ENCODE measurements around the gene MYOM1. TPM values are rescaled to one million over a fixed set of nuclear protein-coding genes. Genes with fewer than 3 reads are reported as not detected.

Gene MYOM1
- total and polyA plus RNA-seq, 2 donors (not counting 3 experiments of a cell fraction or from before 2014, with no cell fraction given), result 0.08 TPM; not detected in 1

DNA sequence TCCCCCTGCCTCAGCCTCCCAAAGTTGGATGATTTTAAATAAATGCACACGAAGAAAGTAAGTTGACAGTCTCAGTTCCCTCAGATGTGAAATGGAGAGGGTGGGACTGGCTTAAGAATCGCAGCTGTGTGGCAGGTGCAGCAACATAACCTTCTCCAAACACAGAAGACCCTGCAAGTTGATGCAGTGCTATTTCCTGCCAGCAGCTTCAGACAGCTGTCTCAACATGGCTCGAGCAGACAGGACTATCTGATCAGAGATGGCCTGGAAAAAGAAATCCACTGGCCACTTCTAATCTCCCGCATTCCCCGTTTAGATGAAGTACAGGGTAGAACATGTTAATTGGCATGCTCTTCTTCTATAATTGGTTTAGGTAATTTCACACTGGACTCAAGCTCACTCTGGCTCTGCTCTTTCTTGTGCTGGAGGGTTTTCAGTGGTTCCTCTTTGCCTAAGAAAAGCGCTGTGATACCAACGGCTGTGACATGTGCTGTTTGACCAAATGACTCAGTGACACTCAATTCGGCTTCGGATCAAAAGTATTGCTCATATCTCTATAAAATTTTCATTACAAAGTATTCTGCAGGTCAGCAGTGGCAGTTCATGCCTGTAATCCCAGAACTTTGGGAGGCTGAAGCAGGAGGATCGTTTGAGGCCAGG is 40.2 kb downstream of the MYOM1 start:
- Histone ChIP-seq H4K20me1 (replicated peaks; ENCODE audit: control insufficient read depth, extremely low read depth, insufficient read depth, low read length) (no peaks in the 10 kb centered on the region), H3K9me3 (replicated peaks; ENCODE audit: control insufficient read depth, insufficient read depth, low read length) (no peaks in the 10 kb centered on the region), H3K27me3 (ENCODE audit: control insufficient read depth in 2 of 2, insufficient read depth in 2 of 2, low read length in 2 of 2) (peaks cover 0 to 3% of the 10 kb centered on the region in 2 experiments), H2AFZ (ENCODE audit: low read depth, low read length) (no peak overlapping the region), H3K4me2 (ENCODE audit: insufficient read depth, low read length) (no peak overlapping the region), H3K36me3 (ENCODE audit: control insufficient read depth in 2 of 2, extremely low read depth in 1 of 2, insufficient read depth in 2 of 2, low read length in 2 of 2) (no peaks in the 10 kb centered on the region), H3K4me3 (replicated peaks in 1 of 3; ENCODE audit: insufficient read depth in 1 of 3, low read depth in 1 of 3, low read length in 3 of 3) (no peak overlapping the region), H3K4me1 (ENCODE audit: control insufficient read depth, extremely low read depth, insufficient read depth, low read length) (no peaks in the 10 kb centered on the region), H3K79me2 (ENCODE audit: control insufficient read depth, insufficient read depth, low read length) (no peaks in the 10 kb centered on the region), H3K9me1 (replicated peaks; ENCODE audit: control insufficient read depth, extremely low read depth, insufficient read depth, low read length) (no peaks in the 10 kb centered on the region), H3K9ac (replicated peaks; ENCODE audit: extremely low read depth, insufficient read depth, low read length) (no peak overlapping the region), H3K27ac (ENCODE audit: insufficient read depth, low read depth, low read length) (no peak overlapping the region)
- FAIRE-seq, result no peak
- POLR2A ChIA-PET, result no interaction called here
- BruUV-seq (replicated peaks), result no TSS peak
- no peak for DNase-seq (ENCODE audit: low read depth, low spot score)
- intact Hi-C loops (cut with micrococcal nuclease), result no loop called here
- dilution Hi-C loops (cut with MboI; ENCODE audit: extremely low pct_ligation_motif_present, low sequenced_read_pairs), result no loop called here
- CTCF ChIA-PET, result interaction anchor here (0.8 to 1.5 kb wide), 4 partner anchors 22 to 116 kb away, joined by 3 to 4 read pairs (median 3); no protein-coding TSS in a partner anchor
- no peak for TF ChIP-seq EZH2 (IDR thresholded peaks at IDR 0.05; ENCODE audit: borderline replicate concordance, low read depth, low read length, severe bottlenecking)

DNA sequence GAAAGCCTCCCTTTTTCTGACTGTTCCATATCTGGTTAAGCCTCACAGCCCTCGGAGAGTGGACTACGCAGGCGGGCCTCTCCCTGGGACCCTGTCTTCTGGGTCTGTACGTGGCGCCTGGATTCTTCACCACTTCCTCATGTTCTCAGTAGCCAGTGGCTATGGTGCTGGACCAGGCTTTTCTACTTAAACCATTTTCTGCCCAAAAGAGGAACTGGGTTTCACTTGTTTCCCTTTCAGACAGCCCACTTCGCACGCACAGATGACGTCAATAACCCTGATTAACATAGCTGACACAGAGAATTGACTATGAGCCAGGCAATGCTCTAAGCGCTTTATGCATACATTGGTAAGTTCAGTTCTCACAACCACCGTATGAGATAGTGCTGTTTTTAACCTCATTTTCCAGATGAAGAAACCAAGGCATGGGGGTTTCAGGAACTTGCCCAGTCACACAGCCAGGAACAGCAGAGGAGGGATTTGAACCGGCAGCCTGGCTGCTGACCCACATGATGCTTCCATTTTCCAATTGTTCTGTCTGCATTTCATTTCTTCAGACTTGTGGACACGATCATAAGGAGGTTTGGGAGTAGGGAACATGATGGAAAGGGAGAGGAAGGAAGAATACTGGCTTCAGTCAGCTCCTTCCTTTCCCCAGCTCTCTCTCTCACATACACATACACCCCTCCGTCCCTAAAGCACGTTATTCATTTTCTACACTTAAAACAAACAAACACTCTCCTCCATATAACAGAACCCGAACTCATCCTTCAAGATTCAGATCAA is 41.7 kb downstream of the MYOM1 start:
- DNase-seq (ENCODE audit: low read depth, low spot score), result no peak
- POLR2A ChIA-PET, result no interaction called here
- no peak overlapping the region for H3K4me2 ChIP-seq (ENCODE audit: insufficient read depth, low read length)
- no TSS peak for BruUV-seq (replicated peaks)
- no peaks in the 10 kb centered on the region for H3K79me2 ChIP-seq (ENCODE audit: control insufficient read depth, insufficient read depth, low read length)
- no peak overlapping the region for H2AFZ ChIP-seq (ENCODE audit: low read depth, low read length)
- intact Hi-C loops (cut with micrococcal nuclease), result no loop called here
- H3K27me3 ChIP-seq (ENCODE audit: control insufficient read depth in 2 of 2, insufficient read depth in 2 of 2, low read length in 2 of 2), result peaks cover 0 to 5% of the 10 kb centered on the region in 2 experiments
- no peak overlapping the region for H3K4me3 ChIP-seq (replicated peaks in 1 of 3; ENCODE audit: insufficient read depth in 1 of 3, low read depth in 1 of 3, low read length in 3 of 3)
- dilution Hi-C loops (cut with MboI; ENCODE audit: extremely low pct_ligation_motif_present, low sequenced_read_pairs), result no loop called here
- no peaks in the 10 kb centered on the region for H3K9me3 ChIP-seq (replicated peaks; ENCODE audit: control insufficient read depth, insufficient read depth, low read length)
- no peaks in the 10 kb centered on the region for H3K4me1 ChIP-seq (ENCODE audit: control insufficient read depth, extremely low read depth, insufficient read depth, low read length)
- TF ChIP-seq JUN (IDR thresholded peaks at IDR 0.05; ENCODE audit: borderline replicate concordance, insufficient read depth, insufficient read length, low read depth) (no peak), GATA2 (IDR thresholded peaks at IDR 0.05; ENCODE audit: insufficient read depth, insufficient read length, low read depth, low read length) (no peak), FOS (IDR thresholded peaks at IDR 0.05; ENCODE audit: borderline replicate concordance, insufficient read depth, low read length) (no peak), POLR2A (IDR thresholded peaks at IDR 0.05; ENCODE audit: low read depth, low read length) (no peak), POLR2AphosphoS5 (IDR thresholded peaks at IDR 0.05; ENCODE audit: insufficient read depth, low read depth, low read length) (no peak), EZH2 (IDR thresholded peaks at IDR 0.05; ENCODE audit: borderline replicate concordance, low read depth, low read length, severe bottlenecking) (no peak), MYC (IDR thresholded peaks at IDR 0.05; ENCODE audit: low read depth, low read length) (no peak)
- TF ChIP-seq, protein P1, sequence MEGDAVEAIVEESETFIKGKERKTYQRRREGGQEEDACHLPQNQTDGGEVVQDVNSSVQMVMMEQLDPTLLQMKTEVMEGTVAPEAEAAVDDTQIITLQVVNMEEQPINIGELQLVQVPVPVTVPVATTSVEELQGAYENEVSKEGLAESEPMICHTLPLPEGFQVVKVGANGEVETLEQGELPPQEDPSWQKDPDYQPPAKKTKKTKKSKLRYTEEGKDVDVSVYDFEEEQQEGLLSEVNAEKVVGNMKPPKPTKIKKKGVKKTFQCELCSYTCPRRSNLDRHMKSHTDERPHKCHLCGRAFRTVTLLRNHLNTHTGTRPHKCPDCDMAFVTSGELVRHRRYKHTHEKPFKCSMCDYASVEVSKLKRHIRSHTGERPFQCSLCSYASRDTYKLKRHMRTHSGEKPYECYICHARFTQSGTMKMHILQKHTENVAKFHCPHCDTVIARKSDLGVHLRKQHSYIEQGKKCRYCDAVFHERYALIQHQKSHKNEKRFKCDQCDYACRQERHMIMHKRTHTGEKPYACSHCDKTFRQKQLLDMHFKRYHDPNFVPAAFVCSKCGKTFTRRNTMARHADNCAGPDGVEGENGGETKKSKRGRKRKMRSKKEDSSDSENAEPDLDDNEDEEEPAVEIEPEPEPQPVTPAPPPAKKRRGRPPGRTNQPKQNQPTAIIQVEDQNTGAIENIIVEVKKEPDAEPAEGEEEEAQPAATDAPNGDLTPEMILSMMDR (IDR thresholded peaks at IDR 0.05; ENCODE audit: extremely low read depth in 1 of 2, insufficient read depth in 1 of 2, low read depth in 1 of 2, low read length in 2 of 2), result no peak
- TF ChIP-seq, protein P2, sequence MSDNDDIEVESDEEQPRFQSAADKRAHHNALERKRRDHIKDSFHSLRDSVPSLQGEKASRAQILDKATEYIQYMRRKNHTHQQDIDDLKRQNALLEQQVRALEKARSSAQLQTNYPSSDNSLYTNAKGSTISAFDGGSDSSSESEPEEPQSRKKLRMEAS (IDR thresholded peaks at IDR 0.05; ENCODE audit: insufficient read depth, insufficient read length), result no peak
- H4K20me1 ChIP-seq (replicated peaks; ENCODE audit: control insufficient read depth, extremely low read depth, insufficient read depth, low read length), result no peaks in the 10 kb centered on the region
- CTCF ChIA-PET, result no interaction called here
- no peaks in the 10 kb centered on the region for H3K9me1 ChIP-seq (replicated peaks; ENCODE audit: control insufficient read depth, extremely low read depth, insufficient read depth, low read length)
- no peak for FAIRE-seq
- no peak overlapping the region for H3K9ac ChIP-seq (replicated peaks; ENCODE audit: extremely low read depth, insufficient read depth, low read length)
- no peak overlapping the region for H3K27ac ChIP-seq (ENCODE audit: insufficient read depth, low read depth, low read length)
- H3K36me3 ChIP-seq (ENCODE audit: control insufficient read depth in 2 of 2, extremely low read depth in 1 of 2, insufficient read depth in 2 of 2, low read length in 2 of 2), result no peaks in the 10 kb centered on the region
